H7 (cell line): ENCODE data around the gene MPP1. TPM values are rescaled to one million over a fixed set of nuclear protein-coding genes. Genes with fewer than 3 reads are reported as not detected.
A peak's percentile ranks its signal among the peaks of the same experiment; 100 is the strongest.
"Not testable (repeated sequence)": the region's sequence is repeated elsewhere in the genome, so short reads cannot be mapped to it uniquely, and the experiment has no call there.

Experiments used
- DNase-seq: peaks from one replicate; pipeline ENCODE4 v3.0.0; 2012
- H3K27me3 ChIP-seq: 2 replicates; pipeline ENCODE4 v1.6.0; 2011; ENCODE audit warnings: mild to moderate bottlenecking, low read length; ENCODE audit not compliant: control insufficient read depth, insufficient read depth
- H3K36me3 ChIP-seq: replicated peaks from 2 replicates; pipeline ENCODE4 v1.5.1; 2011; ENCODE audit warnings: low read length; ENCODE audit not compliant: control insufficient read depth, insufficient read depth
- H3K4me3 ChIP-seq: 2 replicates; pipeline ENCODE4 v1.5.1; 2011; ENCODE audit warnings: low read depth, mild to moderate bottlenecking, control low read depth, low read length, moderate library complexity; ENCODE audit not compliant: insufficient read depth
- total RNA-seq: library from RNA; depleted of rRNA; stranded (reverse); fragments of >200 nt; shearing (Covaris generic); gene quantifications from 2 replicates; pipeline ENCODE4 v1.2.3, GENCODE V29; 2014; rRNA removed

Gene MPP1
- total RNA-seq: 10.5 and 12.5 TPM in 2 replicates

GRCh38 chrX:154804957-154805695, at the start of gene MPP1:
Gene MPP1, minus strand, starts transcription at chrX:154805485. Its CDS starts 112 bp downstream, at chrX:154805373.
- DNase-seq: peak; percentile 91
- Histone ChIP-seq H3K4me3 (peak within 1 kb of the TSS; percentile 57), H3K36me3 (no peaks in the 10 kb centered on the region), H3K27me3 (peaks cover 7% of the 10 kb centered on the region; the same call in 1 of the 2 replicates)

GRCh38 chrX:154850957-154851611, 45.8 kb upstream of the MPP1 start:
- no peaks in the 10 kb centered on the region for H3K36me3 ChIP-seq
- DNase-seq: no peak
- no peaks in the 10 kb centered on the region for H3K27me3 ChIP-seq

GRCh38 chrX:154840856-154841255, 35.6 kb upstream of the MPP1 start:
- Histone ChIP-seq H3K4me3 (no peak overlapping the region), H3K36me3 (no peaks in the 10 kb centered on the region), H3K27me3 (no peaks in the 10 kb centered on the region; the same call in 1 of the 2 replicates)
- peak; percentile 48 for DNase-seq

More at GRCh38 chrX:154850957-154851611, 45.8 kb upstream of the MPP1 start:
- H3K4me3 ChIP-seq: no peak overlapping the region

- no peaks in the 10 kb centered on the region; the same call in 1 of the 2 replicates for H3K27me3 ChIP-seq
- no peaks in the 10 kb centered on the region for H3K36me3 ChIP-seq
- H3K4me3 ChIP-seq: no peak overlapping the region
- DNase-seq: no peak
Measured at GRCh38 chrX:154836163-154836562, 30.9 kb upstream of the MPP1 start.

GRCh38 chrX:154834562-154834961, 29.3 kb upstream of the MPP1 start, which contains the start of gene SMIM9:
Gene SMIM9, minus strand, starts transcription at chrX:154834662. Its CDS starts 3,806 bp downstream, at chrX:154830856.
- no peaks in the 10 kb centered on the region; the same call in 1 of the 2 replicates for H3K27me3 ChIP-seq
- DNase-seq: no peak
- no peak within 1 kb of the TSS for H3K4me3 ChIP-seq
- no peaks in the 10 kb centered on the region for H3K36me3 ChIP-seq

- DNase-seq: no peak
- no peaks in the 10 kb centered on the region for H3K36me3 ChIP-seq
- H3K4me3 ChIP-seq: no peak overlapping the region
- no peaks in the 10 kb centered on the region; the same call in 1 of the 2 replicates for H3K27me3 ChIP-seq
Measured at GRCh38 chrX:154833746-154834274, 28.5 kb upstream of the MPP1 start.

GRCh38 chrX:154829926-154830442, 24.7 kb upstream of the MPP1 start:
- no peak overlapping the region for H3K4me3 ChIP-seq
- no peaks in the 10 kb centered on the region for H3K36me3 ChIP-seq
- peak; percentile 22 for DNase-seq
- H3K27me3 ChIP-seq: no peaks in the 10 kb centered on the region

GRCh38 chrX:154829134-154829533, 23.8 kb upstream of the MPP1 start:
- H3K36me3 ChIP-seq: no peaks in the 10 kb centered on the region
- H3K4me3 ChIP-seq: no peak overlapping the region
- DNase-seq: no peak
- H3K27me3 ChIP-seq: no peaks in the 10 kb centered on the region

GRCh38 chrX:154828016-154828408, 22.7 kb upstream of the MPP1 start:
- no peak overlapping the region for H3K4me3 ChIP-seq
- H3K36me3 ChIP-seq: no peaks in the 10 kb centered on the region
- H3K27me3 ChIP-seq: no peaks in the 10 kb centered on the region
- DNase-seq: no peak

GRCh38 chrX:154827194-154828015, 22.1 kb upstream of the MPP1 start:
- Histone ChIP-seq H3K4me3 (no peak overlapping the region), H3K27me3 (no peaks in the 10 kb centered on the region), H3K36me3 (no peaks in the 10 kb centered on the region)
- no peak for DNase-seq

- H3K4me3 ChIP-seq, H3K36me3 ChIP-seq, H3K27me3 ChIP-seq, DNase-seq: not testable (repeated sequence)
Measured at GRCh38 chrX:154825586-154825985, 20.3 kb upstream of the MPP1 start.

- Histone ChIP-seq H3K4me3 (no peak overlapping the region), H3K27me3 (no peaks in the 10 kb centered on the region), H3K36me3 (no peaks in the 10 kb centered on the region)
- DNase-seq: no peak
Measured at GRCh38 chrX:154824638-154825037, 19.4 kb upstream of the MPP1 start.

GRCh38 chrX:154822029-154822428, 16.7 kb upstream of the MPP1 start:
- no peak overlapping the region for H3K4me3 ChIP-seq
- DNase-seq: peak; percentile 24
- H3K27me3 ChIP-seq: no peaks in the 10 kb centered on the region
- H3K36me3 ChIP-seq: no peaks in the 10 kb centered on the region

GRCh38 chrX:154821523-154821922, 16.2 kb upstream of the MPP1 start:
- DNase-seq: no peak

More at GRCh38 chrX:154821523-154821922, 16.2 kb upstream of the MPP1 start:
- H3K27me3 ChIP-seq: no peaks in the 10 kb centered on the region
- no peak overlapping the region for H3K4me3 ChIP-seq
- H3K36me3 ChIP-seq: no peaks in the 10 kb centered on the region
